ENCODE measurements around the gene SUPT6H. TPM values are rescaled to one million over a fixed set of nuclear protein-coding genes. Genes with fewer than 3 reads are reported as not detected.

SUPT6H gene
- total and polyA plus RNA-seq, 2 of the 4 experiments (the other 2 are of a cell fraction) = 41.4 to 44.8 TPM

DNA sequence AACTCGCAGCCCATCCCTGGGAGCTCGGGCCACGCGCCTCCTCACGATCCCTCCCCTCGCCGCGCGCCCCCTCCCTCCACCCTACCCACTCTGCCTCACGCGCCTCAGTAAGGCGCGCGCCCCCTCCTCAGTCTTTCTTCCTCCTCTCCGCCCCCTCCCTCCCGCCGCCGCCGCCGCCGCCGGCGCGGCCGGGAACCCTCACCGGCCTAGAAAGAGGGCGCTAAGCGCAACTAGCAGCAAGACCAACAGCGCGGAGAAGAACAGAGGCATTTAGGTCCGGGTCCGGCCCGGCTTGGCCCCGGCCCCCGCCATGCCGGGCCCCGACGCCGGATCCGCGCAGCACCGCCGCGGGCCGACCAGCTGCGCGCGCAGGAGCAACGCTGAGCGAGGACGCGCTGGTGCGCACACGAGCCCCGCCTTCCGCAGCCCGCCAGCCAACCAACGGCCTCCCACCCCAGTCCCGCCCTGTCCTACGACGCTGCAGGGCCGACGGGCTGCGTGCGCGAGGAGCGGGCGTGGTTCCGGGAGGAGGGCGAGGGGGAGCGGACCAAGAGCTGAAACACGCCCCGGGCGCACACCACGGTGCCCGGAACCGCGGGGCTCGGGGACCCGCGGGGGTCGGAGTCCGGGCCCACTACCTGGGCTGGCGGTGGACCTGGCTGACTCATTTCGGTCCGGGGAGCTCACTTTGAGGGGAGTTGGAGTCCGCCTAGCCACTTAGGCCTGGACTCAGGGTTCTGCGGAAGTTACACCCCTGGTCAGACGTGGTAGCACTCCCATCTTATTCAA lies 17.0 kb upstream of the SUPT6H start, which contains the start of gene BLTP2:
TSS of gene BLTP2 (minus strand) at position 372 of the 789 bp plus-strand sequence. CDS start at position 270, 102 bp downstream.
- WGBS, 2 experiments (ENCODE audit: extremely low coverage in 2 of 2, insufficient read length in 1 of 2) = 1% methylated on average over 31 of the region's 89 CpGs; no CpG with 5 or more reads in 1 of the 2 experiments

More for the DNA sequence above, 17.0 kb upstream of the SUPT6H start, which contains the start of gene BLTP2:
- Histone ChIP-seq H3K56ac (ENCODE audit: extremely low read depth, insufficient read depth, low read length) (peak within 1 kb of the TSS; percentile 74; the same call in 1 of the 2 replicates), H4K20me1 (ENCODE audit: insufficient read depth, low read length) (peaks cover 13% of the 10 kb centered on the region; the same call in 1 of the 2 replicates), H3K36me3 (ENCODE audit: control insufficient read depth, insufficient read depth, low read length) (peaks cover 28% of the 10 kb centered on the region), H3K4me2 (ENCODE audit: low read depth, low read length) (peak within 1 kb of the TSS; percentile 99), H2AFZ (replicated peaks; ENCODE audit: low read length, poor library complexity) (peak within 1 kb of the TSS; percentile 94), H2AK5ac (ENCODE audit: low read depth, low read length) (peak within 1 kb of the TSS; percentile 93), H2BK15ac (ENCODE audit: low read depth, low read length) (no peak within 1 kb of the TSS), H3K9ac (ENCODE audit: low read depth, low read length) (peak within 1 kb of the TSS; percentile 94), H3K9me1 (ENCODE audit: insufficient read depth, low read length) (no peaks in the 10 kb centered on the region), H3K4ac (ENCODE audit: low read depth, low read length) (peak within 1 kb of the TSS; percentile 78), H3K4me1 (ENCODE audit: control insufficient read depth, insufficient read depth, low read length) (peaks cover 2% of the 10 kb centered on the region; the same call in 1 of the 2 replicates), H4K91ac (ENCODE audit: insufficient read depth, low read depth, low read length) (peak within 1 kb of the TSS; percentile 54), H4K5ac (ENCODE audit: low read depth, low read length) (peak within 1 kb of the TSS; percentile 85), H3K23ac (ENCODE audit: low read depth, low read length) (peak within 1 kb of the TSS; percentile 72), H3K14ac (replicated peaks; ENCODE audit: low read depth, low read length) (peak within 1 kb of the TSS; percentile 64), H2BK20ac (ENCODE audit: low read depth, low read length) (no peak within 1 kb of the TSS), H3K9me3 (ENCODE audit: control insufficient read depth, insufficient read depth, low read length) (no peaks in the 10 kb centered on the region), H3K18ac (ENCODE audit: low read depth, low read length) (peak within 1 kb of the TSS; percentile 49), H3K4me3 (ENCODE audit: insufficient read depth, low read depth, low read length) (peak within 1 kb of the TSS; percentile 87), H3K27ac (ENCODE audit: insufficient read depth, low read length) (peak within 1 kb of the TSS; percentile 86), H2BK120ac (ENCODE audit: low read depth, low read length) (no peak within 1 kb of the TSS), H3K79me1 (ENCODE audit: low read depth in 1 of 2, low read length in 2 of 2) (peaks cover 32 to 57% of the 10 kb centered on the region in 2 experiments), H4K8ac (ENCODE audit: low read depth in 2 of 2, low read length in 2 of 2) (peak within 1 kb of the TSS; percentile 92 to 96), H2AK9ac (replicated peaks; ENCODE audit: low read depth, low read length, poor library complexity) (peak within 1 kb of the TSS; percentile 91), H2BK5ac (ENCODE audit: low read depth, low read length, poor library complexity, severe bottlenecking) (peak within 1 kb of the TSS; percentile 82), H3K27me3 (ENCODE audit: control insufficient read depth, insufficient read depth, low read length) (no peaks in the 10 kb centered on the region)
- ChIA-PET CTCF (interaction anchor here (0.8 to 1.7 kb wide), 4 partner anchors 13 to 82 kb away, joined by 3 to 5 read pairs (median 4); no protein-coding TSS in a partner anchor), POLR2A (ENCODE audit: unreplicated experiment) (no interaction called here)
- DNase-seq (peak; percentile 92), ATAC-seq (ENCODE audit: low read depth) (peak; percentile 99)
- no TSS peak for BruUV-seq (replicated peaks)
- intact Hi-C loops (cut with micrococcal nuclease) (loop anchor here (2.0 kb wide), 1 partner anchor 66 kb away; the partner anchor contains the start of gene PROCA1), in situ Hi-C loops (cut with MboI; ENCODE audit: low sequenced_read_pairs) (no loop called here), dilution Hi-C loops (cut with HindIII; ENCODE audit: low sequenced_read_pairs, unreplicated experiment) (no loop called here)
- peak; percentile 92; the same call in 1 of the 2 replicates for TF ChIP-seq MXI1 (IDR thresholded peaks at IDR 0.05; ENCODE audit: borderline replicate concordance, low read depth, low read length)
- TF ChIP-seq SMC3 (IDR thresholded peaks at IDR 0.05; ENCODE audit: low read depth, low read length) = no peak
- peak; percentile 73; the same call in 1 of the 2 replicates for TF ChIP-seq MAZ (IDR thresholded peaks at IDR 0.05; ENCODE audit: borderline replicate concordance, low read depth, low read length)
- no peak for TF ChIP-seq CEBPB (IDR thresholded peaks at IDR 0.05; ENCODE audit: low read depth, low read length)
- TF ChIP-seq, protein P1, sequence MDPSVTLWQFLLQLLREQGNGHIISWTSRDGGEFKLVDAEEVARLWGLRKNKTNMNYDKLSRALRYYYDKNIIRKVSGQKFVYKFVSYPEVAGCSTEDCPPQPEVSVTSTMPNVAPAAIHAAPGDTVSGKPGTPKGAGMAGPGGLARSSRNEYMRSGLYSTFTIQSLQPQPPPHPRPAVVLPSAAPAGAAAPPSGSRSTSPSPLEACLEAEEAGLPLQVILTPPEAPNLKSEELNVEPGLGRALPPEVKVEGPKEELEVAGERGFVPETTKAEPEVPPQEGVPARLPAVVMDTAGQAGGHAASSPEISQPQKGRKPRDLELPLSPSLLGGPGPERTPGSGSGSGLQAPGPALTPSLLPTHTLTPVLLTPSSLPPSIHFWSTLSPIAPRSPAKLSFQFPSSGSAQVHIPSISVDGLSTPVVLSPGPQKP (IDR thresholded peaks at IDR 0.05; ENCODE audit: borderline replicate concordance, low read depth, low read length) = no peak
- peak; percentile 70; the same call in 1 of the 2 replicates for TF ChIP-seq POLR2A (IDR thresholded peaks at IDR 0.05; ENCODE audit: low read depth, low read length)

All from IMR-90 (cell line).